Colonic mucosa (tissue), 4 donors: ENCODE measurements around the gene LRRFIP1. TPM values are rescaled to one million over a fixed set of nuclear protein-coding genes. Genes with fewer than 3 reads are reported as not detected.
"Not testable (repeated sequence)": the region's sequence is repeated elsewhere in the genome, so short reads cannot be mapped to it uniquely, and the experiment has no call there.

ENCODE experiments used
- DNase-seq: peaks from one replicate; pipeline ENCODE4 v3.0.0-alpha.2; 2020
- H3K27ac ChIP-seq: fragments of 200-600 bp; one replicate; pipeline ENCODE4 v1.8.0; 2021
- H3K27me3 ChIP-seq: fragments of 200-600 bp; one replicate; pipeline ENCODE4 v1.8.0; 2021
- H3K36me3 ChIP-seq: fragments of 200-600 bp; one replicate; pipeline ENCODE4 v1.8.0; 2021
- H3K4me1 ChIP-seq: fragments of 200-600 bp; one replicate; pipeline ENCODE4 v1.8.0; 2021; ENCODE audit warnings: mild to moderate bottlenecking
- H3K4me3 ChIP-seq: fragments of 200-600 bp; one replicate; pipeline ENCODE4 v1.8.0; 2021
- H3K9ac ChIP-seq, 2 donors: one replicate each; pipeline ENCODE4 v1.7.0; 2013; ENCODE audit warnings: control low read depth in 2 of 2, low read depth in 2 of 2, low read length in 2 of 2
- H3K9me3 ChIP-seq: fragments of 200-600 bp; one replicate; pipeline ENCODE4 v1.8.0; 2021
- CTCF ChIP-seq: fragments of 200-600 bp; IDR thresholded peaks from one replicate; pipeline ENCODE4 v1.8.0; 2022; ENCODE audit warnings: antibody characterized with exemption, mild to moderate bottlenecking
- intact Hi-C: fragments of 100-400 bp; cut with DNase I; formaldehyde crosslinking; loops from one replicate; pipeline ENCODE4 v1.14.1; 2022
- total RNA-seq, 2 donors: library from RNA; stranded (reverse); fragmentation: NEBNext Ultra II Directional in 1 of 2; extraction: Animal tissue kit (Norgen Biotek cat#: 25700) in 1 of 2; gene quantifications; one replicate each; pipeline ENCODE4 v1.2.1, GENCODE V29; 2021
- donor health status: healthy.
- donor health status: DM: no; HTN: no; CAD: no.
- donor health status: DM: no; HTN: no; CAD: no.

The LRRFIP1 gene
- total RNA-seq, 2 donors from 2014 or later: 114 to 133 TPM

- TF ChIP-seq CTCF: no peak
- peaks cover 5% of the 10 kb centered on the region for H3K36me3 ChIP-seq
- H3K9me3 ChIP-seq: no peaks in the 10 kb centered on the region
- H3K4me1 ChIP-seq: no peaks in the 10 kb centered on the region
- no peak for DNase-seq
- H3K9ac ChIP-seq: no peak overlapping the region
- intact Hi-C loops: no loop called here
- H3K4me3 ChIP-seq: no peak overlapping the region
- H3K27me3 ChIP-seq: no peaks in the 10 kb centered on the region
- H3K27ac ChIP-seq: no peak overlapping the region
Measured at GRCh38 chr2:237763812-237764211, 136.4 kb downstream of the LRRFIP1 start.

- H3K27me3 ChIP-seq, H3K36me3 ChIP-seq, H3K27ac ChIP-seq, H3K9me3 ChIP-seq, intact Hi-C loops, DNase-seq, H3K9ac ChIP-seq, H3K4me1 ChIP-seq, H3K4me3 ChIP-seq: not testable (repeated sequence)
Measured at GRCh38 chr2:237765122-237765521, 137.7 kb downstream of the LRRFIP1 start.

GRCh38 chr2:237765875-237766274 lies 138.5 kb downstream of the LRRFIP1 start:
- Histone ChIP-seq H3K27me3 (no peaks in the 10 kb centered on the region), H3K4me1 (no peaks in the 10 kb centered on the region), H3K9ac (no peak overlapping the region), H3K4me3 (no peak overlapping the region), H3K36me3 (no peaks in the 10 kb centered on the region), H3K9me3 (no peaks in the 10 kb centered on the region), H3K27ac (no peak overlapping the region)
- intact Hi-C loops: no loop called here
- no peak for TF ChIP-seq CTCF
- DNase-seq: no peak

- no peak for TF ChIP-seq CTCF
- intact Hi-C loops: no loop called here
- Histone ChIP-seq H3K9ac (no peak overlapping the region), H3K27ac (no peak overlapping the region), H3K36me3 (no peaks in the 10 kb centered on the region), H3K4me1 (no peaks in the 10 kb centered on the region), H3K9me3 (no peaks in the 10 kb centered on the region), H3K27me3 (no peaks in the 10 kb centered on the region), H3K4me3 (no peak overlapping the region)
- DNase-seq: no peak
Measured at GRCh38 chr2:237766340-237766739, 139.0 kb downstream of the LRRFIP1 start.

GRCh38 chr2:237772513-237772912 lies 145.1 kb downstream of the LRRFIP1 start:
- no peaks in the 10 kb centered on the region for H3K27me3 ChIP-seq
- DNase-seq: no peak
- no peak overlapping the region for H3K9ac ChIP-seq
- no peak overlapping the region for H3K27ac ChIP-seq
- TF ChIP-seq CTCF: no peak
- H3K9me3 ChIP-seq: no peaks in the 10 kb centered on the region
- H3K36me3 ChIP-seq: no peaks in the 10 kb centered on the region
- intact Hi-C loops: no loop called here
- no peaks in the 10 kb centered on the region for H3K4me1 ChIP-seq
- no peak overlapping the region for H3K4me3 ChIP-seq

- H3K27me3 ChIP-seq: no peaks in the 10 kb centered on the region
- TF ChIP-seq CTCF: no peak
- no peak overlapping the region for H3K4me3 ChIP-seq
- H3K9ac ChIP-seq: no peak overlapping the region
- DNase-seq: no peak
- no peaks in the 10 kb centered on the region for H3K36me3 ChIP-seq
- H3K27ac ChIP-seq: no peak overlapping the region
- intact Hi-C loops: no loop called here
- H3K9me3 ChIP-seq: no peaks in the 10 kb centered on the region
- H3K4me1 ChIP-seq: no peaks in the 10 kb centered on the region
Measured at GRCh38 chr2:237773826-237774225, 146.4 kb downstream of the LRRFIP1 start.
